HepG2 (cell line): ENCODE measurements around the gene PTPRD. TPM values are rescaled to one million over a fixed set of nuclear protein-coding genes. Genes with fewer than 3 reads are reported as not detected.

Experiments
- ATAC-seq: fragments of 200-7000 bp; cut with Tn5 transposase; 3 replicates; pipeline ENCODE4 v1.9.1; 2020; ENCODE audit warnings: mild to moderate bottlenecking, moderate library complexity
- BruUV-seq: library from RNA; stranded (reverse); fragments of 400-500 nt; replicated peaks from 2 replicates; lab custom pipeline; 2021; lab: Mats Ljungman, UMichigan
- CTCF ChIA-PET: fragments of 300-600 bp; formaldehyde crosslinking; extraction: SDS; loops from one replicate; lab custom pipeline; 2021; ENCODE audit warnings: low total read pairs, inconsistent platforms, low intra/inter-chr PET ratio; lab: Yijun Ruan, JAX
- POLR2A ChIA-PET: fragments of 350-600 bp; sonication (Branson Sonifier 250); formaldehyde crosslinking; loops from one replicate; lab custom pipeline; 2020; ENCODE audit warnings: antibody characterized with exemption, inconsistent platforms; lab: Yijun Ruan, JAX
- DNase-seq: peaks from one replicate; pipeline ENCODE4 v3.0.0-alpha.2; 2015; ENCODE audit warnings: low spot score
- FAIRE-seq: peaks from 3 replicates; lab custom pipeline; 2011; peaks lifted over from hg19 to GRCh38; lab: Jason Lieb, UNC
- H2AFZ ChIP-seq: one replicate; pipeline ENCODE4 v1.6.1; 2011; ENCODE audit warnings: low read length, inconsistent platforms
- H3K27ac ChIP-seq: fragments of 300-600 bp; 3 replicates; pipeline ENCODE4 v1.8.0; 2011; ENCODE audit warnings: mixed run types, mild to moderate bottlenecking, mixed read lengths, low read length, inconsistent platforms; ENCODE audit not compliant: insufficient read depth; ENCODE audit errors: extremely low read length
- H3K27me3 ChIP-seq, 2 experiments: fragments of 200-600 bp in 1 of 2; 2 replicates in 1 of 2; 3 replicates in 1 of 2; pipeline versions ENCODE4 v1.6.0 to v1.8.0; 2011; ENCODE audit warnings: low read length in 2 of 2, mild to moderate bottlenecking in 2 of 2, moderate library complexity in 2 of 2, inconsistent platforms in 1 of 2; ENCODE audit not compliant: insufficient read depth in 2 of 2, control insufficient read depth in 1 of 2
- H3K36me3 ChIP-seq, 2 experiments: fragments of 200-600 bp in 1 of 2; replicated peaks in 1 of 2; 2 replicates in 1 of 2; 3 replicates in 1 of 2; pipeline versions ENCODE4 v1.5.1 to v1.8.0; 2011; ENCODE audit warnings: low read length in 2 of 2, inconsistent platforms in 1 of 2; ENCODE audit not compliant: insufficient read depth in 2 of 2, control insufficient read depth in 1 of 2
- H3K4me1 ChIP-seq: 2 replicates; pipeline ENCODE4 v1.5.1; 2012; ENCODE audit warnings: low read length, inconsistent platforms; ENCODE audit not compliant: insufficient read depth
- H3K4me2 ChIP-seq: 2 replicates; pipeline ENCODE4 v1.6.0; 2011; ENCODE audit warnings: low read depth, low read length, inconsistent platforms
- H3K4me3 ChIP-seq, 3 experiments: fragments of 200-600 bp in 1 of 3; sonication (generic), shearing (Covaris generic) in 1 of 3; replicated peaks in 1 of 3; 2 replicates each; pipeline ENCODE4 v1.5.1; 2011 to 2016; ENCODE audit warnings: low read length in 3 of 3, inconsistent platforms in 2 of 3, low read depth in 2 of 3, mild to moderate bottlenecking in 2 of 3, control low read depth in 1 of 3, mixed read lengths in 1 of 3; ENCODE audit not compliant: insufficient read depth in 1 of 3
- H3K79me2 ChIP-seq: one replicate; pipeline ENCODE4 v1.6.1; 2011; ENCODE audit warnings: low read length, inconsistent platforms; ENCODE audit not compliant: insufficient read depth
- H3K9ac ChIP-seq: 2 replicates; pipeline ENCODE4 v1.6.0; 2011; ENCODE audit warnings: mild to moderate bottlenecking, low read depth, low read length, inconsistent platforms; ENCODE audit not compliant: insufficient read depth
- H3K9me3 ChIP-seq: 2 replicates; pipeline ENCODE4 v1.5.1; 2012; ENCODE audit warnings: mild to moderate bottlenecking, low read length
- H4K20me1 ChIP-seq: 2 replicates; pipeline ENCODE4 v1.6.0; 2011; ENCODE audit warnings: inconsistent platforms, mild to moderate bottlenecking, low read length, moderate library complexity; ENCODE audit not compliant: insufficient read depth
- ERF ChIP-seq: IDR thresholded peaks from 2 replicates; pipeline ENCODE4 v1.6.1; 2018; ENCODE audit warnings: missing biosample characterization, missing genetic modification reagents
- LCORL ChIP-seq, 2 experiments: fragments of 450-650 bp in 1 of 2; sonication (generic) in 1 of 2; formaldehyde crosslinking in 1 of 2; IDR thresholded peaks; 2 replicates each; pipeline versions ENCODE4 v1.5.0 to v1.6.1; 2017 to 2020; ENCODE audit warnings: antibody characterized with exemption in 1 of 2, missing genetic modification reagents in 1 of 2
- PAWR ChIP-seq: sonication (generic); formaldehyde crosslinking; IDR thresholded peaks from 2 replicates; pipeline ENCODE4 v1.4.0; 2020; ENCODE audit warnings: missing genetic modification reagents, mild to moderate bottlenecking, borderline replicate concordance
- RNF2 ChIP-seq: fragments of 450-650 bp; conservative IDR thresholded peaks from 2 replicates; pipeline ENCODE4 v1.6.1; 2016; ENCODE audit warnings: low read depth
- TAF15 ChIP-seq: fragments of 200-400 bp; formaldehyde crosslinking; IDR thresholded peaks from one replicate; pipeline ENCODE4 v1.6.1; 2018; ENCODE audit warnings: mild to moderate bottlenecking, low read depth, low read length; ENCODE audit not compliant: poor library complexity, severe bottlenecking
- TCF12 ChIP-seq, 2 experiments: fragments of 450-650 bp in 1 of 2; sonication (generic) in 1 of 2; formaldehyde crosslinking in 1 of 2; IDR thresholded peaks; 2 replicates each; pipeline versions ENCODE4 v1.6.1 to v1.8.0; 2017 to 2022; ENCODE audit warnings: antibody characterized with exemption in 1 of 2, mild to moderate bottlenecking in 1 of 2, missing genetic modification reagents in 1 of 2, moderate library complexity in 1 of 2
- ZBTB4 ChIP-seq: sonication (generic); formaldehyde crosslinking; IDR thresholded peaks from 2 replicates; pipeline ENCODE4 v1.4.0; 2020; ENCODE audit warnings: missing genetic modification reagents, mild to moderate bottlenecking, borderline replicate concordance
- ZBTB8A ChIP-seq: sonication (generic); formaldehyde crosslinking; IDR thresholded peaks from 2 replicates; pipeline ENCODE4 v1.4.0; 2020; ENCODE audit warnings: mild to moderate bottlenecking, low read depth, missing genetic modification reagents, borderline replicate concordance
- ZFP36 ChIP-seq: fragments of 150-350 bp; IDR thresholded peaks from 2 replicates; pipeline ENCODE4 v1.6.1; 2018; ENCODE audit warnings: borderline replicate concordance, low read length, low read depth; ENCODE audit not compliant: partially characterized antibody
- ZNF230 ChIP-seq: sonication (generic); formaldehyde crosslinking; IDR thresholded peaks from 2 replicates; pipeline ENCODE4 v1.4.0; 2020; ENCODE audit warnings: mild to moderate bottlenecking, missing genetic modification reagents
- ZNF430 ChIP-seq: sonication (generic); formaldehyde crosslinking; IDR thresholded peaks from 2 replicates; pipeline ENCODE4 v1.9.0; 2021; ENCODE audit warnings: mild to moderate bottlenecking, missing genetic modification reagents
- ZNF710 ChIP-seq: sonication (generic); formaldehyde crosslinking; IDR thresholded peaks from 2 replicates; pipeline ENCODE4 v1.5.0; 2020; ENCODE audit warnings: mild to moderate bottlenecking, missing genetic modification reagents, borderline replicate concordance
- WGBS: methylation state at CpG from one replicate; pipeline ENCODE4 v1.1.6; 2017; ENCODE audit warnings: low lambda C conversion rate; 5-methylcytosine and 5-hydroxymethylcytosine counted together
- in situ Hi-C: cut with HindIII; loops from 2 replicates; pipeline ENCODE4 v1.10.0; 2017; ENCODE audit warnings: low pct_unique_long_range_greater_than_20kb; ENCODE audit not compliant: extremely low pct_ligation_motif_present
- intact Hi-C: fragments of 100-400 bp; cut with micrococcal nuclease; formaldehyde crosslinking; loops from one replicate; pipeline ENCODE4 v1.10.0; 2022; ENCODE audit not compliant: unreplicated experiment
- polyA plus RNA-seq, 8 experiments: library from polyadenylated mRNA; depleted of rRNA in 3 of 8; stranded (reverse) in 7 of 8; unstranded in 1 of 8; fragments of >200 nt; fragmentation: Illumina TruSeq in 4 of 8; extraction: Trizol in 4 of 8; gene quantifications; 2 replicates each; pipeline versions ENCODE4 v1.2.1 to v1.2.3, GENCODE V29; 2011 to 2016; ENCODE audit warnings: low read depth in 4 of 8, missing spikeins in 1 of 8, mixed read lengths in 1 of 8; ENCODE audit not compliant: insufficient read depth in 1 of 8
- total RNA-seq, 5 experiments: library from RNA; depleted of rRNA; stranded (reverse); fragments of >200 nt; fragmentation: Illumina TruSeq; extraction: Trizol; gene quantifications; 2 replicates each; pipeline ENCODE4 v1.2.3, GENCODE V29; 2016; ENCODE audit warnings: low read depth in 1 of 5

The PTPRD gene
- total and polyA plus RNA-seq, 2 of the 13 experiments (the other 11 are each of a cell fraction or from before 2014, with no cell fraction given) = 0.05 TPM; not detected in 1

- intact Hi-C loops = no loop called here
- TF ChIP-seq TCF12 (IDR thresholded peaks at IDR 0.05) (no peak), TCF12 (CRISPR knock-in tag; IDR thresholded peaks at IDR 0.05) (no peak), TAF15 (no peak), LCORL (IDR thresholded peaks at IDR 0.05) (no peak), LCORL (CRISPR knock-in tag; IDR thresholded peaks at IDR 0.05) (no peak), PAWR (CRISPR knock-in tag) (no peak), ERF (no peak), ZNF710 (CRISPR knock-in tag) (no peak), ZFP36 (no peak), ZBTB4 (CRISPR knock-in tag) (no peak), ZNF430 (CRISPR knock-in tag) (no peak), RNF2 (no peak), ZBTB8A (CRISPR knock-in tag) (no peak), ZNF230 (no peak)
- Histone ChIP-seq H4K20me1 (no peaks in the 10 kb centered on the region), H3K27me3 (no peaks in the 10 kb centered on the region), H3K9ac (no peak overlapping the region), H3K4me1 (no peaks in the 10 kb centered on the region), H3K4me3 (no peak overlapping the region), H2AFZ (no peak overlapping the region), H3K4me2 (no peak overlapping the region), H3K9me3 (no peaks in the 10 kb centered on the region), H3K36me3 (no peaks in the 10 kb centered on the region), H3K27ac (no peak overlapping the region), H3K79me2 (no peaks in the 10 kb centered on the region)
- POLR2A ChIA-PET = no interaction called here
- no TSS peak for BruUV-seq
- ATAC-seq (no peak), FAIRE-seq (no peak), DNase-seq (no peak)
- 1% methylated on average over 2 of the region's 2 CpGs for WGBS
- in situ Hi-C loops = no loop called here
- CTCF ChIA-PET = no interaction called here
Measured at GRCh38 chr9:9614607-9615006, 998.2 kb downstream of the PTPRD start.
